Karpas-422 (cell line): ENCODE results near the gene CD72. TPM values are rescaled to one million over a fixed set of nuclear protein-coding genes. Genes with fewer than 3 reads are reported as not detected.

Source experiments
- DNase-seq: peaks from one replicate; pipeline ENCODE4 v3.0.0-alpha.2; 2015
- H2AFZ ChIP-seq: fragments of 200-600 bp; sonication (generic); 2 replicates; pipeline ENCODE4 v1.6.1; 2014; ENCODE audit warnings: antibody characterized with exemption, low read length, mixed read lengths
- H3K27ac ChIP-seq: fragments of 200-600 bp; sonication (generic); 2 replicates; pipeline ENCODE4 v1.5.1; 2014; ENCODE audit warnings: mild to moderate bottlenecking, low read length, moderate library complexity
- H3K27me3 ChIP-seq: fragments of 200-600 bp; sonication (generic); 2 replicates; pipeline ENCODE4 v1.6.1; 2014; ENCODE audit warnings: low read length, mixed read lengths
- H3K36me3 ChIP-seq: fragments of 200-600 bp; sonication (generic); 2 replicates; pipeline ENCODE4 v1.6.1; 2014; ENCODE audit warnings: low read length, mixed read lengths; ENCODE audit not compliant: insufficient read depth
- H3K4me1 ChIP-seq: fragments of 200-600 bp; sonication (generic); 2 replicates; pipeline ENCODE4 v1.6.1; 2014; ENCODE audit warnings: mild to moderate bottlenecking, low read length, mixed read lengths
- H3K4me2 ChIP-seq: fragments of 200-600 bp; sonication (generic); 2 replicates; pipeline ENCODE4 v1.6.1; 2014; ENCODE audit warnings: low read length, low read depth, mild to moderate bottlenecking; ENCODE audit not compliant: poor library complexity, severe bottlenecking
- H3K4me3 ChIP-seq: fragments of 200-600 bp; sonication (generic); 2 replicates; pipeline ENCODE4 v1.5.1; 2014; ENCODE audit warnings: mild to moderate bottlenecking, antibody characterized with exemption, low read length, mixed read lengths
- H3K79me2 ChIP-seq: fragments of 200-600 bp; sonication (generic); 2 replicates; pipeline ENCODE4 v1.6.1; 2014; ENCODE audit warnings: mild to moderate bottlenecking, low read length, mixed read lengths
- H3K9ac ChIP-seq: fragments of 200-600 bp; sonication (generic); 2 replicates; pipeline ENCODE4 v1.6.0; 2014; ENCODE audit warnings: low read length
- H3K9me2 ChIP-seq: fragments of 200-600 bp; sonication (generic), shearing (Covaris generic); replicated peaks from 2 replicates; pipeline ENCODE4 v1.6.0; 2014; ENCODE audit warnings: mild to moderate bottlenecking, low read length, moderate library complexity; ENCODE audit not compliant: insufficient read depth
- H3K9me3 ChIP-seq: fragments of 300-700, 200-600 bp; sonication (generic); 2 replicates; pipeline ENCODE4 v1.6.1; 2014; ENCODE audit warnings: low read length, mixed read lengths
- H4K20me1 ChIP-seq: fragments of 200-600 bp; sonication (generic); 2 replicates; pipeline ENCODE4 v1.6.1; 2014; ENCODE audit warnings: mild to moderate bottlenecking, antibody characterized with exemption, low read length, low read depth; ENCODE audit not compliant: insufficient read depth
- total RNA-seq: library from RNA; depleted of rRNA; stranded (reverse); fragments of >200 nt; shearing (Covaris generic); gene quantifications from 2 replicates; pipeline ENCODE4 v1.2.3, GENCODE V29; 2014; ENCODE audit warnings: low replicate concordance

The CD72 gene
- total RNA-seq, 1 experiment from 2014 or later, result 7.8 TPM

DNA sequence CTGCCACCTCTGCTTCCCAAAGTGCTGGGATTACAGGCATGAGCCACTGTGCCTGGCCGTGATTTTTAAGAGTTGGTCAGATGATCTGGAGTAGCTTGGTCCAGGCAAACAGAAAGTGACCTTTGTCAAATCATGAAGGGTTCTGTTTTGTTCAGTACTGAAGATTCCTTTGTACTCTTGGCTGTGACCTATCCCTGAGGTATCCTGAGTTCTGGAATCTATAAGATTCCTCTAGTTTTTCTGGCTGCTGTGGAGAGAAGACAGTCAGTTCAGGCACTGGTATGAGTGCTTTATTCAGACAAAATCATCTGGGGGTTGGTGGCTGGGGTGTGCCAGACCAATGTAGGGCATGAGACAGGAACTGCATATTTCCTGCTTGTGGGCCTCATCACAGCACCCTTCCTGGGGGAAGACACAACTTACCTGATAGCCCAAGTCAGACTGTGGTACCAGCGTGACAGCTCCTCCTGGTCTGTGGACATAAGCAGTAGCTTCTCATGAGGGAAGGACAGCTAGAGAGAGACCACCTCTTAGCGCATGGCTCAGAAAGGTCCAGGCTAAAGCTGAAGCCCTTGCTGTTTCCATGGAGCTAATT, 43.6 kb upstream of the CD72 start:
- no peak overlapping the region for H2AFZ ChIP-seq
- H3K4me1 ChIP-seq, result peaks cover 79% of the 10 kb centered on the region
- H3K9ac ChIP-seq, result peak overlapping the region; percentile 36
- H3K9me3 ChIP-seq, result no peaks in the 10 kb centered on the region
- peak overlapping the region; percentile 80 for H3K4me2 ChIP-seq
- H3K4me3 ChIP-seq, result peak overlapping the region; percentile 14; the same call in 1 of the 2 replicates
- no peaks in the 10 kb centered on the region for H3K9me2 ChIP-seq
- DNase-seq, result no peak
- no peaks in the 10 kb centered on the region for H4K20me1 ChIP-seq
- H3K27me3 ChIP-seq, result no peaks in the 10 kb centered on the region
- H3K79me2 ChIP-seq, result peaks cover 32% of the 10 kb centered on the region
- 0 out of 2 replicates have a peak overlapping the region, but pooled peaks have one; percentile 14 for H3K27ac ChIP-seq
- peaks cover 14% of the 10 kb centered on the region; the same call in 1 of the 2 replicates for H3K36me3 ChIP-seq

- Histone ChIP-seq H3K27ac (peak overlapping the region; percentile 80; the same call in 1 of the 2 replicates), H3K27me3 (no peaks in the 10 kb centered on the region), H3K4me2 (peak overlapping the region; percentile 90), H3K4me1 (peaks cover 76% of the 10 kb centered on the region), H3K36me3 (peaks cover 14% of the 10 kb centered on the region; the same call in 1 of the 2 replicates), H3K9ac (peak overlapping the region; percentile 33), H3K4me3 (peak overlapping the region; percentile 76; the same call in 1 of the 2 replicates), H3K79me2 (peaks cover 32% of the 10 kb centered on the region), H3K9me2 (no peaks in the 10 kb centered on the region), H3K9me3 (no peaks in the 10 kb centered on the region), H2AFZ (no peak overlapping the region), H4K20me1 (no peaks in the 10 kb centered on the region)
- no peak for DNase-seq
Measured at GRCh38 chr9:35660966-35661415, 42.8 kb upstream of the CD72 start.

- no peaks in the 10 kb centered on the region for H3K9me2 ChIP-seq
- peak overlapping the region; percentile 76 for H3K4me3 ChIP-seq
- DNase-seq, result peak; percentile 68
- H3K4me1 ChIP-seq, result peaks cover 68% of the 10 kb centered on the region
- H3K4me2 ChIP-seq, result peak overlapping the region; percentile 90
- peak overlapping the region; percentile 81 for H3K9ac ChIP-seq
- H2AFZ ChIP-seq, result no peak overlapping the region
- peak overlapping the region; percentile 80 for H3K27ac ChIP-seq
- peaks cover 26% of the 10 kb centered on the region for H3K79me2 ChIP-seq
- H4K20me1 ChIP-seq, result no peaks in the 10 kb centered on the region
- no peaks in the 10 kb centered on the region for H3K9me3 ChIP-seq
- H3K36me3 ChIP-seq, result peaks cover 14% of the 10 kb centered on the region; the same call in 1 of the 2 replicates
- no peaks in the 10 kb centered on the region for H3K27me3 ChIP-seq
Measured at GRCh38 chr9:35659340-35659739, 41.1 kb upstream of the CD72 start.

DNA sequence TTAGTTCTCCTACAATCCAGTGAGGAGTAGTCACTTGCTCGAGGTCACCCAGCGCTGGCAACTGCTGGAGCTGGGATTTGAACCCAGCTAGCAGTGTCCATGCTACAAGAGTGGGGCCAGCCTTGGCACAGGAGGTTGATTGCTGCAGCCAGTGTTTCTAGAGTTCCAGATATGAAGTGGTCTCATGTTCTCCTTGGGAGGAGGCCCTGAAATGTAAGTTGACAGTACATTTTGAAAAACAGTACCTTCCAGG, 40.7 kb upstream of the CD72 start:
- Histone ChIP-seq H3K79me2 (peaks cover 22% of the 10 kb centered on the region), H3K4me2 (peak overlapping the region; percentile 90), H3K27ac (peak overlapping the region; percentile 80), H3K27me3 (no peaks in the 10 kb centered on the region), H3K36me3 (peaks cover 14% of the 10 kb centered on the region; the same call in 1 of the 2 replicates), H3K4me1 (peaks cover 64% of the 10 kb centered on the region), H3K4me3 (peak overlapping the region; percentile 76), H3K9me3 (no peaks in the 10 kb centered on the region), H4K20me1 (no peaks in the 10 kb centered on the region), H3K9ac (peak overlapping the region; percentile 81), H2AFZ (no peak overlapping the region), H3K9me2 (no peaks in the 10 kb centered on the region)
- peak; percentile 67 for DNase-seq

GRCh38 chr9:35658137-35658967, 40.1 kb upstream of the CD72 start, which contains the start of gene CCDC107:
Gene CCDC107, plus strand, starts transcription at chr9:35658292. Its CDS starts 88 bp downstream, at chr9:35658380.
- peaks cover 16% of the 10 kb centered on the region for H3K79me2 ChIP-seq
- peak within 1 kb of the TSS; percentile 90 for H3K4me2 ChIP-seq
- H3K9ac ChIP-seq, result peak within 1 kb of the TSS; percentile 81
- no peaks in the 10 kb centered on the region for H3K9me3 ChIP-seq
- no peaks in the 10 kb centered on the region for H3K9me2 ChIP-seq
- peak within 1 kb of the TSS; percentile 80 for H3K27ac ChIP-seq
- DNase-seq, result peak; percentile 95
- peak within 1 kb of the TSS; percentile 52; the same call in 1 of the 2 replicates for H2AFZ ChIP-seq
- peaks cover 14% of the 10 kb centered on the region; the same call in 1 of the 2 replicates for H3K36me3 ChIP-seq
- H3K27me3 ChIP-seq, result no peaks in the 10 kb centered on the region
- H3K4me3 ChIP-seq, result peak within 1 kb of the TSS; percentile 76
- no peaks in the 10 kb centered on the region for H4K20me1 ChIP-seq
- peaks cover 58% of the 10 kb centered on the region for H3K4me1 ChIP-seq

DNA sequence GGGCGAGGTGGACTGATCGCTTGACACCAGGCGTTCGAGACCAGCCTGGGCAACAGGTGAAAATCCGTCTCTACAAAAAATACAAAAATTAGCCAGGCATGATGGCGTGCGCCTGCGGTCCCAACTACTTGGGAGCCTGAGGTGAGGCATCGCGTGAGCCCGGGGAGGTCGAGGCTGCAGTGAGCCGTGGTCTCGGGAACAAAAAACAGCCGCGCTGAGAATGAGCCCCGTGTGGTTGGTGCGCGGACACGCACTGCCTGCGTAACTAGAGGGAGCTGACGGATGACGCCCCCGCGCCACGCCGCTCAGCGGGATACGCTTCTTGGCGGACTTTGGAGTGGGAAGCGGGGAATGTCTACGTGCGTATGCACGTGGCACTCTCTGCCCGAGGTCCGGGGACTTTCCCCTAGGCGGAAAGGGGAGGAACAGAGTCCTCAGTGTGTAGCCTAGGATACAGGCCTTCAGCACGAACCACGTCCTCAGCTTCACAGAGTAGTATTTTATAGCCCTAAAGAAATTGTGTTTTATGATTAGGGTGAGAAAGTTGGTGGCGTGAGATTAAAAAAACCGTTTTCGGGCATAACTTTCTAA, 39.4 kb upstream of the CD72 start, which contains the start of gene RMRP:
TSS of gene RMRP (minus strand) at position 474 of the 591 bp plus-strand sequence.
- DNase-seq, result peak; percentile 96
- H3K79me2 ChIP-seq, result peaks cover 9% of the 10 kb centered on the region
- H4K20me1 ChIP-seq, result no peaks in the 10 kb centered on the region
- H3K27ac ChIP-seq, result peak within 1 kb of the TSS; percentile 80
- H3K4me2 ChIP-seq, result peak within 1 kb of the TSS; percentile 90
- H3K9me2 ChIP-seq, result no peaks in the 10 kb centered on the region
- H3K9ac ChIP-seq, result peak within 1 kb of the TSS; percentile 81
- H3K36me3 ChIP-seq, result peaks cover 9% of the 10 kb centered on the region; the same call in 1 of the 2 replicates
- H2AFZ ChIP-seq, result peak within 1 kb of the TSS; percentile 52; the same call in 1 of the 2 replicates
- H3K4me3 ChIP-seq, result peak within 1 kb of the TSS; percentile 76
- H3K4me1 ChIP-seq, result peaks cover 51% of the 10 kb centered on the region
- H3K9me3 ChIP-seq, result no peaks in the 10 kb centered on the region
- H3K27me3 ChIP-seq, result no peaks in the 10 kb centered on the region

DNA sequence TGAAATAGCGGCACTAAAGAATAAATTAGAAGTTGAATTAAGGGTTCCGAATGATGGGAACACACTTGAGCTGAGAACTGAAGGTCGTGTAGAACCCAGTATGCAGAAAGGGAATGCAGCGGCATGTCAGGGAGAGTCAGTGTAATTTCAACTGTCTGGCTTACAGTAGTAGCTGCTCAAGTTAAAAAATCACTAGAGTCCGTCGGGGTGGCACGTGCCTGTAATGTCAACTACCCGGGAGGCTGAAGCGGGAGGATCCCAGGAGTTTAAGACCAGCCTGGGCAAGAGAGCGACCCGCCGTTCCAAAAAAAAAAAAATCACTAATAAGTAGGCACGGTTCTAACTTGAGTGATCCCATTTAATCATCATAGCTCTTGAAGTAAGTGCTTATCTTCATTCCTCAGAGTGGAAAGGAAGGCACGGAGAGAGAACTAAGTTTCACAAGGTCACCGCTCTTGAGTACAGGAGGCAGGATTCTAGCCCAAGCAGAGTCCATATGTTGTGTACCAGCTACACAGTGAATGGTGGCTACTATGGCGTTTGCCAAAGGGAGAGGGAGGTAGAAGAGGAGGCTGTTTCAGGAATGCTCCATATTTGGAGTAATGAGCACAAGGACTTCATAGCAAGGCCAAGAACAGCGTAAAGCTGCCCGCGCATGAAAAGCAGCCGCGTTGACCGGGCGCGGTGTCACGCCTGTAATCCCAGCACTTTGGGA, 38.8 kb upstream of the CD72 start:
- H3K9ac ChIP-seq, result peak overlapping the region; percentile 81
- H3K79me2 ChIP-seq, result peaks cover 3% of the 10 kb centered on the region; the same call in 1 of the 2 replicates
- H3K27ac ChIP-seq, result no peak overlapping the region
- H3K4me1 ChIP-seq, result peaks cover 45% of the 10 kb centered on the region
- peaks cover 3% of the 10 kb centered on the region; the same call in 1 of the 2 replicates for H3K36me3 ChIP-seq
- H4K20me1 ChIP-seq, result no peaks in the 10 kb centered on the region
- H2AFZ ChIP-seq, result no peak overlapping the region; the same call in 1 of the 2 replicates
- no peak for DNase-seq
- H3K4me3 ChIP-seq, result peak overlapping the region; percentile 76; the same call in 1 of the 2 replicates
- no peaks in the 10 kb centered on the region for H3K9me2 ChIP-seq
- no peaks in the 10 kb centered on the region for H3K9me3 ChIP-seq
- no peaks in the 10 kb centered on the region for H3K27me3 ChIP-seq
- H3K4me2 ChIP-seq, result peak overlapping the region; percentile 90
